Suprapubic skin (tissue), 4 donors: ENCODE measurements around the gene THAP3. TPM values are rescaled to one million over a fixed set of nuclear protein-coding genes. Genes with fewer than 3 reads are reported as not detected.
"Not testable (repeated sequence)": the region's sequence is repeated elsewhere in the genome, so short reads cannot be mapped to it uniquely, and the experiment has no call there.

ENCODE experiments used
- DNase-seq, 2 donors: peaks; one replicate each; pipeline ENCODE4 v3.0.0-alpha.2; 2019; ENCODE audit warnings: low spot score in 2 of 2
- H3K27ac ChIP-seq: fragments of 200-600 bp; sonication (generic); one replicate; pipeline ENCODE4 v1.5.1; 2019
- H3K27me3 ChIP-seq: fragments of 200-600 bp; sonication (generic); one replicate; pipeline ENCODE4 v1.5.1; 2019
- H3K36me3 ChIP-seq: fragments of 200-600 bp; sonication (generic); one replicate; pipeline ENCODE4 v1.5.1; 2019
- H3K4me1 ChIP-seq: fragments of 200-600 bp; sonication (generic); one replicate; pipeline ENCODE4 v1.5.1; 2019
- H3K4me3 ChIP-seq: fragments of 200-600 bp; sonication (generic); one replicate; pipeline ENCODE4 v1.5.1; 2019; ENCODE audit warnings: mild to moderate bottlenecking
- H3K9me3 ChIP-seq: fragments of 200-600 bp; sonication (generic); one replicate; pipeline ENCODE4 v1.5.1; 2019
- EP300 ChIP-seq: sonication (generic); formaldehyde crosslinking; IDR thresholded peaks from one replicate; pipeline ENCODE4 v1.6.1; 2017; ENCODE audit warnings: antibody characterized with exemption
- POLR2A ChIP-seq, 2 donors: fragments of 450-650 bp; IDR thresholded peaks; one replicate each; pipeline ENCODE4 v1.6.1; 2017; ENCODE audit warnings: antibody characterized with exemption in 2 of 2, mild to moderate bottlenecking in 2 of 2, moderate library complexity in 2 of 2
- POLR2AphosphoS5 ChIP-seq, 3 donors: sonication (generic); formaldehyde crosslinking; IDR thresholded peaks; one replicate each; pipeline ENCODE4 v1.6.1; 2017; ENCODE audit warnings: antibody characterized with exemption in 3 of 3
- whole genome bisulfite sequencing: methylation state at CpG from one replicate; pipeline ENCODE4 v1.1.5; 2018; 5-methylcytosine and 5-hydroxymethylcytosine counted together
- total RNA-seq, 4 donors: library from RNA; depleted of rRNA; stranded (reverse); fragments of >200 nt; gene quantifications; one replicate each; pipeline ENCODE4 v1.1.0, GENCODE V29; 2016
- TF ChIP-seq, protein P1 (sequence below), 2 donors: fragments of 200-600 bp in 1 of 2; fragments of 450-650 bp in 1 of 2; sonication (generic) in 1 of 2; IDR thresholded peaks; one replicate each; pipeline ENCODE4 v1.5.1; 2016 to 2019; ENCODE audit warnings: antibody characterized with exemption in 2 of 2, mild to moderate bottlenecking in 1 of 2, moderate library complexity in 1 of 2

Gene THAP3
- total RNA-seq, 4 donors from 2014 or later, result 13.2 to 31.8 (median 24.8) TPM

DNA sequence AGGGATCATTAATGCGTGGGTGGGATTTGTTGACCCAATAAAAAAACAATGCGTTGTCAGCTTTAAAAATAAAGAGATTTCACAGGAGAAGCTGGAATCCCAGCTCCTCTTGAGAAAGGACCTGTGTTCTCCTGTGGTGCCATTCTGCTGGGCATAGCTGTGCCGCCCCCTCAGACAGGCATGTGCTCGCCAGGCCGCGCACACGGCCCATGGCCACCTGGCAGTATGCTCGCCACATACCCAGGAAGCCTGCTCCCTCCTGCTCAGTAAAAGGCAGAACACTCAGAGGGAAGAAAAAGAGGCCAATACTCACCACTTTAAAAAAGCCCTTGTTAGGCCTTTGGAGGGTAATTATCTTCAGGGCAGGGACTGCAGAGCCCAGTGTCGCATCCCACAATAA lies 13.1 kb downstream of the THAP3 start:
- peaks cover 85% of the 10 kb centered on the region for H3K36me3 ChIP-seq
- no peak for DNase-seq
- no peak overlapping the region for H3K4me3 ChIP-seq
- TF ChIP-seq POLR2AphosphoS5 (IDR thresholded peaks at IDR 0.05), result no peak
- no peak for TF ChIP-seq POLR2A (IDR thresholded peaks at IDR 0.05)
- TF ChIP-seq, protein P1, sequence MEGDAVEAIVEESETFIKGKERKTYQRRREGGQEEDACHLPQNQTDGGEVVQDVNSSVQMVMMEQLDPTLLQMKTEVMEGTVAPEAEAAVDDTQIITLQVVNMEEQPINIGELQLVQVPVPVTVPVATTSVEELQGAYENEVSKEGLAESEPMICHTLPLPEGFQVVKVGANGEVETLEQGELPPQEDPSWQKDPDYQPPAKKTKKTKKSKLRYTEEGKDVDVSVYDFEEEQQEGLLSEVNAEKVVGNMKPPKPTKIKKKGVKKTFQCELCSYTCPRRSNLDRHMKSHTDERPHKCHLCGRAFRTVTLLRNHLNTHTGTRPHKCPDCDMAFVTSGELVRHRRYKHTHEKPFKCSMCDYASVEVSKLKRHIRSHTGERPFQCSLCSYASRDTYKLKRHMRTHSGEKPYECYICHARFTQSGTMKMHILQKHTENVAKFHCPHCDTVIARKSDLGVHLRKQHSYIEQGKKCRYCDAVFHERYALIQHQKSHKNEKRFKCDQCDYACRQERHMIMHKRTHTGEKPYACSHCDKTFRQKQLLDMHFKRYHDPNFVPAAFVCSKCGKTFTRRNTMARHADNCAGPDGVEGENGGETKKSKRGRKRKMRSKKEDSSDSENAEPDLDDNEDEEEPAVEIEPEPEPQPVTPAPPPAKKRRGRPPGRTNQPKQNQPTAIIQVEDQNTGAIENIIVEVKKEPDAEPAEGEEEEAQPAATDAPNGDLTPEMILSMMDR (IDR thresholded peaks at IDR 0.05), result no peak
- no peaks in the 10 kb centered on the region for H3K9me3 ChIP-seq
- H3K27me3 ChIP-seq, result no peaks in the 10 kb centered on the region
- no peak overlapping the region for H3K27ac ChIP-seq
- peaks cover 5% of the 10 kb centered on the region for H3K4me1 ChIP-seq
- 62% methylated on average over 9 of the region's 9 CpGs for WGBS

DNA sequence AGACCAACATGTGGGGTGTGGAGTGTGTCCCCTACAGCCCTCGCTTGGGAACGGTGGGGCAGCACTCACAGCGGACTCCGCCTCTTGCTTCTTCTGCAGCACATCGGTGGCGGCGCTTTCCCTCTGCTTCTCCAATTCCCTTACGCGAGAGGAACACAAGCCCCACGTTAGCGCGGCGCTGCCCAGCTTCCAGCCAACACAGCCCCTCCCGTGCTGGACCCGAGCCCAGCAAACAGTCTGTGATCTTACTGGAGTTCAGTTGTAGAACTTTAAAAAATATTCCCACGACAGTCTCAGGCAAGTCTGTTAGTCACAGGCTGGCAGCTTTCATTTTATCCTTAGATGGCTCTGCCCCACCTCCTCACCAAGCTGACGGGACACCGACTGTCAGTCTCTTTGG lies 13.6 kb downstream of the THAP3 start:
- peaks cover 85% of the 10 kb centered on the region for H3K36me3 ChIP-seq
- H3K4me1 ChIP-seq, result peaks cover 5% of the 10 kb centered on the region
- WGBS, result 44% methylated on average over 18 of the region's 18 CpGs
- no peak overlapping the region for H3K27ac ChIP-seq
- H3K27me3 ChIP-seq, result no peaks in the 10 kb centered on the region
- peak; percentile 80 to 89 for DNase-seq
- H3K9me3 ChIP-seq, result no peaks in the 10 kb centered on the region
- no peak for TF ChIP-seq POLR2A (IDR thresholded peaks at IDR 0.05)
- no peak overlapping the region for H3K4me3 ChIP-seq

DNA sequence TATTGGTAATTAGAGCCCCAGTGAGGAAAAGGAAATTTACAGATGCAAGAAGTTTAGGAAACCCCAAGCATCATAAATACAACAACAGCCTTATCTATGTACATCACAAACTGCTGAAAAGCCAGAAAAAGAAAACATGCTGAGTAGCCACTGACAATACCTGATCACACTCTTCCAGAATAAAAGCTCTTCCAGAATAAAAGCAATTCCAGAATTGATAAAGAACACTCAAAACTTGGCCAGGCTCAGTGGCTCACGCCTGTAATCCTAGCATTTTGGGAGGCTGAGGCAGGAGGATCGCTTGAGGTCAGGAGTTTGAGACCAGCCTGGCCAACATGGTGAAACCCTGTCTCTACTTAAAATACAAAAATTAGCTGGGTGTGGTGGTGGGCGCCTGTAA lies 16.2 kb downstream of the THAP3 start:
- H3K9me3 ChIP-seq, H3K27me3 ChIP-seq, H3K27ac ChIP-seq, DNase-seq, H3K4me3 ChIP-seq, H3K4me1 ChIP-seq: not testable (repeated sequence)
- WGBS, result 88% methylated on average over 3 of the region's 3 CpGs
- H3K36me3 ChIP-seq, result peaks cover 87% of the 10 kb centered on the region

DNA sequence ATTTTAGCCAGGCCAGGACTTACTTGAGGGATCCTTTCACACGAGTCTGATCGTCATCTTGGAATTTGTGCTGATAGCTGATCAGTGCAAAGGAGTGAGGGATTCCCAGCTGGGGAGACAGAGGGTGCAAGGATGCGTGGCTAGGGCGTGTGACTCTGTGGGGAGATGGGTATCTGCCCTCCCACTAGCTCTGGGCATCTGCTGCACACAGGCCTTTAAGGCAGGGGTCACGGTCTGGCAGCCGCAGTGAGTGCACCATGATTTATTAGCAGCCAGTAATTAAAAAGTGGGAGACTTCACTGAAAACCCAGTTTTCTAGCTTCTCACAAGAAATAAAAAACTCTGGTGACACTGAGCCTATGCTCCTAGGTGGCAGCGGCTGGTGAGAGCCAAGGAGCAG lies 20.4 kb downstream of the THAP3 start:
- no peak for TF ChIP-seq EP300
- H3K36me3 ChIP-seq, result peaks cover 56% of the 10 kb centered on the region
- H3K27ac ChIP-seq, result no peak overlapping the region
- DNase-seq, result no peak
- no peaks in the 10 kb centered on the region for H3K9me3 ChIP-seq
- no peaks in the 10 kb centered on the region for H3K4me1 ChIP-seq
- no peaks in the 10 kb centered on the region for H3K27me3 ChIP-seq
- WGBS, result 97% methylated on average over 7 of the region's 7 CpGs
- no peak overlapping the region for H3K4me3 ChIP-seq

DNA sequence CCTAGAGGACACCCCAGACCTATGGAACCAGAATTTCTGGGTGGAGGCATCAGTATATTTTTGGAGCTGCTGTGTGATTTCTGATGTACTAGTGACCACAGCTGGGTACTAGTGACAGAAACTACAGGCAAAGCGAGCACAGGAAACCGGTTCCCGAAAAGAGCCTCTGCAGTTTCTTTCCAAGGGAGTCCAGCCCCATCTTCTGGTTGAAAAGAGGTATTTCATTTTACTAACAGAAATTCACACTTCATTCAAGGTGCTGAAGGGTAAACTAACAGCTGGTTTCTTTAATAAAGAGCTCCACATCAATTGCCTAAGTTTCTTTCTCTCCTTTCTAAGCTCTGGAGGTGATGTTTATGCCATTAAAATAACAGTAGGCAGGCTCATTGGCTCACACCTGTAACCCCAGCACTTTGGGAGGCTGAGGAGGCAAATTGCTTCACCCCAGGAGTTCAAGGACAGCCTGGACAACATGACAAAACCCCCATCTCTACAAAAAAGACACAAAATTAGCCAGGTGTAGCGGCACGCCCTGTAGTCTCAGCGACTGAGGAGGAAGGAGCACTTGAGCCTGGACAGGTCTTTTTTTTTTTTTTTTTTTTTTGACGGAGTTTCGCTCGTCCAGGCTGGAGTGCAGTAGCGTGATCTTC lies 22.0 kb downstream of the THAP3 start:
- no peak for DNase-seq
- no peak overlapping the region for H3K27ac ChIP-seq
- H3K36me3 ChIP-seq, result peaks cover 49% of the 10 kb centered on the region
- H3K27me3 ChIP-seq, result no peaks in the 10 kb centered on the region
- TF ChIP-seq, protein P1 (IDR thresholded peaks at IDR 0.05), result peak; percentile 57 to 62
- no peak for TF ChIP-seq POLR2A (IDR thresholded peaks at IDR 0.05)
- H3K4me1 ChIP-seq, result no peaks in the 10 kb centered on the region
- H3K9me3 ChIP-seq, result no peaks in the 10 kb centered on the region
- no peak overlapping the region for H3K4me3 ChIP-seq
- WGBS, result 55% methylated on average over 10 of the region's 10 CpGs

DNA sequence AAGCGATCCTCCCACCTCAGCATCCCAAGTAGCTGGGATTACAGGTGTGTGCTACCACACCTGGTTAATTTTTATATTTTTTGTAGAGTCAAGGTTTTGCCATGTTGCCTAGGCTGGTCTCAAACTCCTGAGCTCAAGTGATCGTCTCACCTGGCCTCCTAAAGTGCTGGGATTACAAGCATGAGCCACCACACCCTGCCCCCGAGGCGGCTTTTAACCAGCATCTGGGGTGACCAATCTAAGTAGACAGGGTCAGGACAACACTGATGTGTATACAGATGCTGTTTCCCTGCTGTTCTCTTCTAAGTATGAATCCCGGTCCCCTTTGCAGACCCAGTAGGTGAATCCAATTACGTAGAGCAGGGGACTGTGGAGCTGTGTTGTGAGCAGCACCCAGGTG lies 23.9 kb downstream of the THAP3 start:
- no peaks in the 10 kb centered on the region for H3K9me3 ChIP-seq
- TF ChIP-seq EP300 (no peak), POLR2AphosphoS5 (IDR thresholded peaks at IDR 0.05) (no peak), POLR2A (IDR thresholded peaks at IDR 0.05) (no peak)
- TF ChIP-seq, protein P1 (IDR thresholded peaks at IDR 0.05), result no peak
- H3K4me3 ChIP-seq, result no peak overlapping the region
- H3K36me3 ChIP-seq, result peaks cover 45% of the 10 kb centered on the region
- H3K4me1 ChIP-seq, result no peaks in the 10 kb centered on the region
- no peak overlapping the region for H3K27ac ChIP-seq
- 73% methylated on average over 6 of the region's 6 CpGs for WGBS
- no peaks in the 10 kb centered on the region for H3K27me3 ChIP-seq
- DNase-seq, result no peak

DNA sequence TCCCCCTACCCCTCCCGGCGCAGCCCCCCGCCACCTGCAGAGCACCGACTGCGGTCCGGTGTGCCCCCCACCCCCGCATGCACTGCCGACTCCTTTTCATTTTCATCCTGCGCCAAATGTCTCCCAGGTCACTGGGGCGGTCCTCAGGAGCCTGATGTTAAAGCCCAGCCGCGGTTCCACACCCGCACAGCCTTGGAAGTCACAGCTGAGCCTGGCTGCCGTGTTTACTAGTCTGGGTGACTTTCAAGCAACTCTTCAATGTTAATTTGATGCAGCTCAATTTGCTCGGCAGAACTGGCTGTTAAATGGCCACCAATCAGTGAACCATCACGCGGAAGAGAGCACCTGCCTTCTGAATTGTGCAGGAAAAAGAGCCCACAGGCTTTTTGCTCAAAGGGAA lies 27.2 kb downstream of the THAP3 start:
- WGBS, result 93% methylated on average over 15 of the region's 17 CpGs
- Histone ChIP-seq H3K9me3 (no peaks in the 10 kb centered on the region), H3K4me1 (no peaks in the 10 kb centered on the region), H3K36me3 (peaks cover 29% of the 10 kb centered on the region), H3K27me3 (no peaks in the 10 kb centered on the region), H3K4me3 (no peak overlapping the region), H3K27ac (no peak overlapping the region)
- no peak for DNase-seq
- no peak for TF ChIP-seq POLR2A (IDR thresholded peaks at IDR 0.05)
- no peak for TF ChIP-seq EP300
- TF ChIP-seq, protein P1 (IDR thresholded peaks at IDR 0.05), result no peak
- no peak for TF ChIP-seq POLR2AphosphoS5 (IDR thresholded peaks at IDR 0.05)
